ENCODE data around the gene DCDC2C.

Gene DCDC2C

GRCh38 chr2:3849213-3849612, 145.8 kb downstream of the DCDC2C start:
- H3K27me3 ChIP-seq, result no peaks in the 10 kb centered on the region
- peaks cover 0 to 9% (median 0%) of the 10 kb centered on the region in 3 donors for H3K9me3 ChIP-seq
- H3K36me3 ChIP-seq, result no peaks in the 10 kb centered on the region
- no peak for TF ChIP-seq CTCF (IDR thresholded peaks at IDR 0.05)
- H3K4me1 ChIP-seq, result no peaks in the 10 kb centered on the region
- no peak overlapping the region for H3K4me3 ChIP-seq
- no peak for DNase-seq
- intact Hi-C loops (cut with DNase I; ENCODE audit: low total_unique reads), result no loop called here
- no peak overlapping the region for H3K27ac ChIP-seq

GRCh38 chr2:3857576-3857975, 154.2 kb downstream of the DCDC2C start:
- TF ChIP-seq CTCF (IDR thresholded peaks at IDR 0.05), result no peak
- no peaks in the 10 kb centered on the region for H3K27me3 ChIP-seq
- intact Hi-C loops (cut with DNase I; ENCODE audit: low total_unique reads), result no loop called here
- no peak overlapping the region for H3K27ac ChIP-seq
- no peak for DNase-seq
- no peak overlapping the region for H3K4me3 ChIP-seq
- no peaks in the 10 kb centered on the region for H3K4me1 ChIP-seq
- no peaks in the 10 kb centered on the region for H3K36me3 ChIP-seq
- H3K9me3 ChIP-seq, result peaks cover 0 to 9% (median 0%) of the 10 kb centered on the region in 3 donors

GRCh38 chr2:3864943-3865865, 161.8 kb downstream of the DCDC2C start:
- no peaks in the 10 kb centered on the region for H3K36me3 ChIP-seq
- H3K4me1 ChIP-seq, result peaks cover 0 to 24% (median 15%) of the 10 kb centered on the region in 4 donors
- no peak for DNase-seq
- no peaks in the 10 kb centered on the region for H3K27me3 ChIP-seq
- H3K27ac ChIP-seq, result peak overlapping the region in 1 of 2 donors; percentile 42
- TF ChIP-seq CTCF (IDR thresholded peaks at IDR 0.05), result no peak
- H3K9me3 ChIP-seq, result no peaks in the 10 kb centered on the region
- intact Hi-C loops (cut with DNase I; ENCODE audit: low total_unique reads), result no loop called here
- H3K4me3 ChIP-seq, result no peak overlapping the region

- Histone ChIP-seq H3K9me3 (no peaks in the 10 kb centered on the region), H3K4me1 (peaks cover 0 to 24% (median 15%) of the 10 kb centered on the region in 4 donors), H3K27ac (no peak overlapping the region), H3K36me3 (no peaks in the 10 kb centered on the region), H3K27me3 (no peaks in the 10 kb centered on the region), H3K4me3 (no peak overlapping the region)
- DNase-seq, result no peak
- no peak for TF ChIP-seq CTCF (IDR thresholded peaks at IDR 0.05)
- intact Hi-C loops (cut with DNase I; ENCODE audit: low total_unique reads), result no loop called here
These were observed 164.1 kb downstream of the DCDC2C start for GRCh38 chr2:3867469-3867868.

- H3K4me1 ChIP-seq, result peaks cover 0 to 24% (median 15%) of the 10 kb centered on the region in 4 donors
- DNase-seq, result no peak
- no peak overlapping the region for H3K4me3 ChIP-seq
- no peaks in the 10 kb centered on the region for H3K9me3 ChIP-seq
- intact Hi-C loops (cut with DNase I; ENCODE audit: low total_unique reads), result no loop called here
- H3K27me3 ChIP-seq, result no peaks in the 10 kb centered on the region
- no peak for TF ChIP-seq CTCF (IDR thresholded peaks at IDR 0.05)
- no peaks in the 10 kb centered on the region for H3K36me3 ChIP-seq
- H3K27ac ChIP-seq, result no peak overlapping the region
These were observed 164.8 kb downstream of the DCDC2C start for GRCh38 chr2:3868012-3868805.

All from tibial artery (tissue), 4 donors.